GM12873 (cell line): ENCODE data around the gene SLC7A4.

Experiments
- TF ChIP-seq, protein P1 (sequence below): IDR thresholded peaks from 2 replicates; pipeline ENCODE4 v1.5.1; 2012; ENCODE audit warnings: low read depth, mild to moderate bottlenecking, moderate library complexity, low read length, control low read depth; ENCODE audit not compliant: insufficient read depth; ENCODE audit errors: missing control alignments

The SLC7A4 gene

DNA sequence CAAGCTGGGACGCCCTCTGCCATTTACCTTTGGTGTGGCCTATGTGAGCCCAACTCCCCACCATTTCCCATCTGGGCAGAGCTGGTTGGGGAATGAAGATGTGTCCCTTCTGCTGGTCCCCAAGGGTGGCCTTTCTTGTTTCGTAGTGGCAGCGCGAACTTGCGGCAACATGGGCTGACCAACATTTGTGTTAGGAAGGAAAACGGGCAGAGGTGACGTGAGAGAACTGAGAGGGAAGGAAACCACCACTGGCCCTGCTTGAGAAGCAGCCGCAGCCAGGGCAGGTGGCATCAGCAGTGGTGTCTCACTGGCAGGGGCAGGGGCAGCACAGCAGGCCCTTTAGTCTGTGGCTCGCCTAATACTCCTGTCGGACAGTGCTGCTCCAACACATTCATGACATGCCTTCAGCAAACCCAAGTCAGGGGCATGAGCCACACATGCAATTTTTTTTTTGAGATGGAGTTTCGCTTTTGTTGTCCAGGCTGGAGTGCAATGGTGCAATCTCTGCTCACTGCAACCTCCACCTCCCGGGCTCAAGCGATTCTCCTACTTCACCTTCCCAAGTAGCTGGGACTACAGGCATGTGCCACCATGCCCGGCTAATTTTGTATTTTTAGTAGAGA lies 43.3 kb upstream of the SLC7A4 start:
- TF ChIP-seq, protein P1, sequence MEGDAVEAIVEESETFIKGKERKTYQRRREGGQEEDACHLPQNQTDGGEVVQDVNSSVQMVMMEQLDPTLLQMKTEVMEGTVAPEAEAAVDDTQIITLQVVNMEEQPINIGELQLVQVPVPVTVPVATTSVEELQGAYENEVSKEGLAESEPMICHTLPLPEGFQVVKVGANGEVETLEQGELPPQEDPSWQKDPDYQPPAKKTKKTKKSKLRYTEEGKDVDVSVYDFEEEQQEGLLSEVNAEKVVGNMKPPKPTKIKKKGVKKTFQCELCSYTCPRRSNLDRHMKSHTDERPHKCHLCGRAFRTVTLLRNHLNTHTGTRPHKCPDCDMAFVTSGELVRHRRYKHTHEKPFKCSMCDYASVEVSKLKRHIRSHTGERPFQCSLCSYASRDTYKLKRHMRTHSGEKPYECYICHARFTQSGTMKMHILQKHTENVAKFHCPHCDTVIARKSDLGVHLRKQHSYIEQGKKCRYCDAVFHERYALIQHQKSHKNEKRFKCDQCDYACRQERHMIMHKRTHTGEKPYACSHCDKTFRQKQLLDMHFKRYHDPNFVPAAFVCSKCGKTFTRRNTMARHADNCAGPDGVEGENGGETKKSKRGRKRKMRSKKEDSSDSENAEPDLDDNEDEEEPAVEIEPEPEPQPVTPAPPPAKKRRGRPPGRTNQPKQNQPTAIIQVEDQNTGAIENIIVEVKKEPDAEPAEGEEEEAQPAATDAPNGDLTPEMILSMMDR: no peak

DNA sequence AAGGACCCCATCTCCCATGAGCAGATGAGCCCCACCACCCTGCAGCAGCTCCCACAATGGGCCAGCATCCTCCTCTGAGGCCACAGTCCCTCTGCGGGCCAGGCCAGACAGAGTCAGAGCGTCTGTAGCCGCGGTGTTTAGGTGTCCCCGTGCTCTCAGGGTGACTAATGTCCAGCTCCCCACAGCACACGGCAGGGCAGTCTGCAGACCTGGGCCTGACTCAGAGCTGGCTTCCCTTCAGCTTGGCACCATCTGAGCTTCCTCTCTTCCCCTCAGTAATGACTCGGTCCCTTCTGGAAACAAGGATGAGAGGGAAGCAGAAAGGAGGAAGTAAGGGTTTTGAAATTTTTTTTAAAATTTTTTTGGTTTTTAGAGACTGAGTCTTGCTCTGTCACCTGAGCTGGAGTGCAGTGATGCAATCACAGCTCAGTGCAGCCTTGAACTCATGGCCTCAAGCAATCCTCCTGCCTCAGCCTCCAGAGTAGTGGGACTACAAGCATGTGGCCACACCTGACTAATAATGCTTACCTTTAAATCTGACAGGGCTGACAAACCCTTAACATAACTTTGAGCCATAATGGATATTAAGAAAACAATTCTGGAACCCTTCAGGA lies 41.8 kb upstream of the SLC7A4 start:
- TF ChIP-seq, protein P1: no peak

DNA sequence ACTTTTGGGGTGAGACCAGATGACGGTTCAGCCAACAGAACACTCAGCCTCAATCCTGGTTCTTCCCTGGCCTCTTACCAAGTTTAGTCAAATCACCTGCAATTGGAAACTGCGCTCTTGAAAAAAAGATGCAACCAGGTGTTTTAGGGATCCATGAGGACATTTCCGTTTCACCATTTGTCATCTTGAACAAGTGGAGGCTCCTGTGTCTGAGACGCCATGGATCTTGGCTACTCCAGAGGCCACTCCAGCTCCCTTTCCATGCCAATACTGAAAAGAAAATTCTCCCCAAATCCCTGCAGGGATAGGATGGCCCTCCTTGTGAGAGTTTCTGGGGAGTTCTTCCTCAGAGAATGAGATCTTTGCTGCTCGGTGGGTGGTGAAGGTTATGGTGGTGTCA lies 41.1 kb upstream of the SLC7A4 start:
- TF ChIP-seq, protein P1: no peak

DNA sequence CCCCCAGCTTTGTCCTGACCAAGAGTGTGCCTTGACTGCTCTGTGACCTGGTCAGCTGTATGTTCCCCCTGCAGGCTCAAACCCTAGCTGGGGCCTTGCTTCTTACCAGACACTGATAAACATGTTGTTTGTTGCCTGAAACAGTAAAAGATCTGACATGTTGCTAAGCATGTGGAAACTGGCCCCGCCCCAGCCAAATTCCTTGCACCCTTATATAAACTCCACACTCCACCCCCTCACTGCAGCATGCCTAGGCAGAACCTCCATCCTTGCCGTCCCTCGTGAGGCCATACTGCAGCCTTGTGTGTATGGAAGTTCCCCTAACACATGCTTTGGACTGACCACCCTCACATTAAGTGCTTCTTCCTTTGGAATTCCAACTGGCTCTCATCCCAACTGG lies 40.7 kb upstream of the SLC7A4 start:
- TF ChIP-seq, protein P1: no peak

DNA sequence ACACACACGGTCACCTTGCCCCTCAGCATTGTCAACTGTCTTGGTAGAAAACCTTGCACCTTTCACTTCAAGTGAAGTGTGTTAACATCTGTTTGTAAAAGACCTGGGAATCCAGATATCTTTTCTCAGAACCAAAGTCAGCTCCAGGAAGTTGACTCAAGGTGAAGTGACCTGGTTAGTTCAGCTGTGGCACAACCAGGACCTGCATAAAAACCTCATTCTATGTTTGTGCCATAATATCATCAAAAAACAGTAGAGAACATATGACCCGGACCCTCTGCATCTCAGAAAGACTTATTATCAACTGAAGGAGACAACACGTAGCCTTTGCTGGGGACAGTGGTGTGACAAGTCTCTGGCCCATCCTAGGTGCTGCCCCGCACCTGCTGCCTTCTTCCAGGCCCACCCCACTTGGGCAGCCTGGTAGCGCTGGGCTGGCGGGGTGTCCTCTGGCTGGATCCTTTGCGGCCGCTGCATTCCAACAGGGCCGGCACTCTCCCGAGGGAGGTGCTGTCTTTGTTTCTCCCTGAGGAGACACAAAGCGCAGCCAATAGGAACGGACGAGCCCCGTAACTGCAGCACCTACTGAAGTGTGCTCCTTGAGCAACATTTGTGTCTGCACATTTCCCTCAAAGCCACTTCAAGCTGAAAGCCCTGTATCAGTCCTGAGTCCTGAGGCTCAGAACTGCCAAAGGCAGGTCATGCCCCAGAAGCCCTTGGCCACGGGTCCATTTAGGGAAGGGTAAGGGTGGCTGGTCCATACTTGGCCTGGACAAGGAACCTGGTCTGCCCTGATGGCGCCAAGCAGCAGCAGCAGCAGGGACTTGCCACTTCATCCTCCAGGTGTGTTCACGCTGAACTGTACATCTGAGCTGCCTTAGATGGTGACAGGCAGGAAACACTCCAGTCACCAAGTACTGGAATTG lies 38.6 kb upstream of the SLC7A4 start:
- TF ChIP-seq, protein P1: no peak

DNA sequence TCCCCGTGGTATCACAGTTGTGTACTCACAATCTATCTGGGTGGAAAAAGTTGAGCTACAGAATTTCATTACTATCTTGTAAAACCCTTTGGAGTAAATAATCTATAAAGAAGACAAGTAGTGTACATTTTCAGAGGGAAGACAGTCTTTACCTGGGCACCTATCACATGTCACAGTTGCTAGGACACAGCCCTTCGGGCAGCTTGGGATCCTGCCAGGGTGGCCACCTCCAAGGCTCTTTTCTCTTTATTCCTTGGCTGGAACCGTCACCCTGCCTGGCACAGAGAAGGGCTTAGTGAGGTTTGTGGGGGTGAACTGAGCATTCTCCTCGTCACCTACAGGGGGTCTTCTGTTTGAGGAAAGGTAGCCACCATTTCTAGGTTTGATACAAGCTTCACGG lies 37.0 kb upstream of the SLC7A4 start:
- TF ChIP-seq, protein P1: no peak

DNA sequence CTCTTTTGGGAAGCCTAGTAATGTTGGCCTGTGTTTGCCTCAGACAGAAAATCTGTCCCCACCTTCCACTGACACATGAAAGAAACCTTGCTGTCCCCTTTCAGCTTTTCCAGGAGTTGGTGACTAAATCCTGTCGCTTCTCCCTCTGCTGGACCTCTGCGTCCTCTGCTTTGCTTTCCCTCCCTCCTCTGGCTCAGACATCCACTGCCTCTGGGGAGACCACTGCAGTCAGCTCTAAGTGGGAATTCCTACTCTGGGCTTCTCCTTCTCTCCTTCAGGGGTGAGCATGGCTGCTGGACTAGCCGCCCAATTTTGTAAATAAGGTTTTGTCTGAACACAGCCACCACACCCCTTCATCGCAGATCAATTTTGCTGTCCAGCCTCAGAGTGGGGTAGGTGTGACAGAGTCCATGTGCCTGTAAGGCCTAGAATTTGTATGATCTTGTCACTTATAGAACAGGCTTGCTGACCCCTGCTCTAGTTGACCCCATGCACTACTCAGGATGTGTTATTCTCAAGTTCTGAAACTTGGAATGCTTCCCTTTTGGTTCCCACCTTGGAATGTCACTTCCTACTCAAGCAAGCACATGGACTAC lies 36.4 kb upstream of the SLC7A4 start:
- TF ChIP-seq, protein P1: no peak
